ENCODE results near the gene KLF5.
A peak's percentile ranks its signal among the peaks of the same experiment; 100 is the strongest.

Gene KLF5

DNA sequence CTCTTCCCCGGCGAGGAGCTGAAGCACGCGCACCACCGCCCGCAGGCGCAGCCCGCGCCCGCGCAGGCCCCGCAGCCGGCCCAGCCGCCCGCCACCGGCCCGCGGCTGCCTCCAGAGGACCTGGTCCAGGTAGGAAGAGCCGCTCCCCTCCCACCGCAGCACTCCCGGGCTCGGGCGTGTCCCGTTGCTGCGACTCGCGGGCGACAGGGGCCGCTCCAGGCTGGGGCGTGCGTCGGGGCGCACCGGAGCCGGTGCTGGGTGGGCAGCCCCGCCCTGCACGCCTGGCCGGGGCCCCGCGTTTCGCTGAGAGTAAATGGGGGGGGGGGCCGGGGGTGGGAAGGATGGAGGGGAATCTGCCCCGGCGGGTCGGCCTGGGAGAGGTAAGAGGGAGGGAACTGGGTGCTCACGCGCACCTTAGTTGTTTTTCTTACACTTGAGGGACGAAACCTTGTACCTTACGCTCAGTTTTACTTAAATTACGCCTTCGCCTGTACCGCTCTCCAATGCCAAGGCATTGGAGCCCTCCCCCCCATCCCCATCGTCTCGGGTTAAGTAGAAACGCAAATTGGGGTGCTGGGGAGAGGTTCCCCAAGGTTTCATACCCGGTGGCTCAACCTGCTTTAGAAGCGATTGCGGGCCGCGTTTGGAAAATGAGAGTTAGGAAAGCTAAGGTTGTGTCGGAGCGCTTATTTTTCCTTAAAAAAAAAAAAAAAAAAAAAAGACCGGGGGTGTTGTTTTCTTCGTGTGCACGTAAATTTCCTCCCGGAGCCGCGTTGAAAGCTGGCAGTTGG lies 850 bp downstream of the KLF5 start:
- DNase-seq (ENCODE audit: low read depth) = peak; percentile 18

DNA sequence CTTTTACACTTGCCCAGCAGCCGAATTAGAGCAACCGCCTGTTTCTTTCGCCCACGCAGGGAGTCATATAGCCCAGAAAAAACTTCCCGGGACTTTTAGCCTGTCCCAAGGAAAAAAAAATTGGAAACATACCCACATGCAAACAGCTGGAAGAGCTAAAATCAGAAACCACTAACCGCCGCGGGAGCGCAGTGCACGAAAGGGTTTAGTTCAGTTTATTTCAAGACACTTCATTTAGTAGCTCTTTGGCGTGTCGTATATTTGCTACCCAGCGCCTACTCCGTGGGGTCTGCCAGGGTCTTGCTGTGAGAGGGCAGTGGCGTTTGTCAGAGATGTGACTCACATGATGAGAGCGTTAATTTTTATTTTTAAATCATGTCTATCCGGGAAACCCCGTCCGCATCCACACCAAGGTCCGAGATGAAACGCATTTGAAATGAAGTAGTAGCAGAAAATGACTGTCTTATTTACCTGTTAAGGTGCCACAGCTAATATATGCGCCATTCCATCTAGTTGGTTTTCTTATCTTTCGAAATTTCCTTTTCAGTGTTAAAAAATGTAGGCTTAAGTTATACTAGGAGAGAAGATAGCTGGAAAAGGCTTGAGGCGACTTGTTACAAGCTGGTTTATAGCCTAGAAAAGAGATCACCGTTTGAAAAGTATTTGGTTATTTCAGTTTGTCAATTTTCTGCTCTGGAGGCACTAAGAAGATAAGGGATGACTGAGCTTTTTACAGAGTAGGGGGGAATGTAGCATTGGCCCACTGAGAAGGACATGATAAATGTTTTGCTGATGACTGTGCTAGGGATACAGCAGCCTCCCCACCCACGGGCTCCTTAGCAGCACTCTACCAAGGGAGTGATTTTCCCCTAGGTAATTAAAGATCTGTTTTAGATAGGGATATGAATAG lies 1.7 kb downstream of the KLF5 start:
- DNase-seq (ENCODE audit: low read depth) = no peak

DNA sequence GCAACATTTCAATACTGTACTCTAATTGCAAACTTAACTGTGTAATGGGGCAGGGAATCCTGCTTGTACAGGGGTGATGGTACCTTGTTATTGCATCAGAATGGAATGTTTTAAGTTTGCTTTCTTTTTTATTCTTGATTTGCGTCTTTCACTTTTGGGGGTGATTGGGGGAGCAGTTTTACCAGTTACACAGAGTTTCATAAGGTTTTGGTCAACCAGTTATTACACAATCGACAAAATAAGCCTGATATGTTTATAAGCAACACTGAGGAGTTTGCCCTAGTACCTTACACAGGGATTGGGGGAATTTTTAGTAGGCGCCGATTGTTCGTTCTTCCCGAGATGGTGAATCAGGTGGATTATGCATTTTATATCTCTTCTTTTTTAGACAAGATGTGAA lies 2.7 kb downstream of the KLF5 start:
- no peak for DNase-seq (ENCODE audit: low read depth)

DNA sequence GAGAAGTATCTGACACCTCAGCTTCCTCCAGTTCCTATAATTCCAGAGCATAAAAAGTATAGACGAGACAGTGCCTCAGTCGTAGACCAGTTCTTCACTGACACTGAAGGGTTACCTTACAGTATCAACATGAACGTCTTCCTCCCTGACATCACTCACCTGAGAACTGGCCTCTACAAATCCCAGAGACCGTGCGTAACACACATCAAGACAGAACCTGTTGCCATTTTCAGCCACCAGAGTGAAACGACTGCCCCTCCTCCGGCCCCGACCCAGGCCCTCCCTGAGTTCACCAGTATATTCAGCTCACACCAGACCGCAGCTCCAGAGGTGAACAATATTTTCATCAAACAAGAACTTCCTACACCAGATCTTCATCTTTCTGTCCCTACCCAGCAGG lies 3.1 kb downstream of the KLF5 start:
- no peak for DNase-seq (ENCODE audit: low read depth)

DNA sequence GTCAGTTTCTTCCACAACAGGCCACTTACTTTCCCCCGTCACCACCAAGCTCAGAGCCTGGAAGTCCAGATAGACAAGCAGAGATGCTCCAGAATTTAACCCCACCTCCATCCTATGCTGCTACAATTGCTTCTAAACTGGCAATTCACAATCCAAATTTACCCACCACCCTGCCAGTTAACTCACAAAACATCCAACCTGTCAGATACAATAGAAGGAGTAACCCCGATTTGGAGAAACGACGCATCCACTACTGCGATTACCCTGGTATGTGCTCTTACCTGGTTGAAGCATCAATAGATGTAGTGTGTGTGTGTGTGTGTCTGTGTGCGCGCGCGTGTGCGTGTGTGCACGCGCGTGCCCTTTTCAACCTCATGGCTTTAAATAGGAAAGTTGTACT lies 3.7 kb downstream of the KLF5 start:
- no peak for DNase-seq (ENCODE audit: low read depth)

DNA sequence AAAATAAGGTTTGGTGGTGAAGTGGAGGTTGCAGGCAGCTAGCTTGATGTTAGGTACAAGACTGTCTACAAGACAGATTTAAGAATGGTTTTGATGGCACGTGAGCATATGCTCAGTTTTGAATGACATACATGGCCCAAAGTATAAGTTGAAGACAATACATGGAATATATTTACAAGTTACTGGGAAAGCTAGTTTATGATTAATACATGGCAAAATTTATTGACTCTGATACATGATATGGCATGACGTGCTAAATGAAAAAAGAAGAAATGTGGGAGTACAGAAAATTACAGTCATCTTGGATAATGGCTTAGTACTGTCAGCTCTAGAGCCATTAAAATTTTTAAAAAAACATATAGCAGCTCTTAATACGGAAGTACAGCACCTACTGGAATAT lies 4.4 kb downstream of the KLF5 start:
- no peak for DNase-seq (ENCODE audit: low read depth)

DNA sequence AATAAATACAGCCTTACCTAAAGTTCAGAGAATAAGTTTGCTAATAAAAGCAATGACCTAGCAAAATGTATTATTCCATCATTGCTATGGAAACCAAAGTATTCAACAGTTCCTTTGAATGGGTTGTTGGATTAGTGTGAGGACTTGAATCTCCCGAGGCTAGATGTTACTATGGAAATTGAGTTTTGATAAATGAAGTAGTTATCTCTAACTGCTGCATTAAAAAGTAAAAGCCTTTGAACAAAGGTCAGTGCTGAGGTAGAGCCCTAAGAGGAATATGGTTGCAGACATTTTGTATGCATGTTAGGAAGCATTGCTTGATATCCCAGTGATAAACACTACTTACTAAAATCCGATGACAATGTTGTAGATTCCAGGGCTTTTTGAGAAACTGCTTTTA lies 6.2 kb downstream of the KLF5 start:
- DNase-seq (ENCODE audit: low read depth) = no peak

DNA sequence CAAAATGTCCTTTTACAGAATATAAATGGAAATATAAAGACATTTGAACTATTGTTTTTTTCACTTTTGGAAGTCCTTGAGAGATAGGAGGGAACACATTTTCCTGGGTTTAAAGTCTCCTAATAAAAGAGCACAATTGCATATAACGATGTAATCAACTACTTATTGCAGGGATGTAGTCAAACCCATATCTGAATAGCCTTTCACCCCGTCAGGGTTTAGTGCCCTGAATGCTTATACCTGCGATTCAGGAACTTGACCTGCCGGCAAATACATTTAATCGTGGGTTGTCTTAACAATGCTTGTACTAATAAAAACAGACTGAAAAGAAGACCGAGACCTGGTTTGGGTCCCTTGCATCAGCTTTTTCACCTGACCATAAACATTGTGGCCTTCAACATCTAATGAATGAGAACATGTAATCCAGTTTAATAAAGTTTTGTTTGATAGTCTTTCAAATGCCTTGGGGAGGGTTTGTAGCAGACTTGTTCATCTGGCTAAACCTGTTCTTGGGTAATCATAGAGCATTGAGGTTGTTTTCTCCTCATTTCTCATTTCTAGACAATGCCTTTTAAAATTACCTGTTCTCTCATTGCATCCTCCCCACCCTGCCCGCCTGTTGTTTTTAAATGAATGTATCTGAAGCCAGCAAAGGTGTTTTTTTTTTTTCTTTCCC lies 7.0 kb downstream of the KLF5 start:
- no peak for DNase-seq (ENCODE audit: low read depth)

DNA sequence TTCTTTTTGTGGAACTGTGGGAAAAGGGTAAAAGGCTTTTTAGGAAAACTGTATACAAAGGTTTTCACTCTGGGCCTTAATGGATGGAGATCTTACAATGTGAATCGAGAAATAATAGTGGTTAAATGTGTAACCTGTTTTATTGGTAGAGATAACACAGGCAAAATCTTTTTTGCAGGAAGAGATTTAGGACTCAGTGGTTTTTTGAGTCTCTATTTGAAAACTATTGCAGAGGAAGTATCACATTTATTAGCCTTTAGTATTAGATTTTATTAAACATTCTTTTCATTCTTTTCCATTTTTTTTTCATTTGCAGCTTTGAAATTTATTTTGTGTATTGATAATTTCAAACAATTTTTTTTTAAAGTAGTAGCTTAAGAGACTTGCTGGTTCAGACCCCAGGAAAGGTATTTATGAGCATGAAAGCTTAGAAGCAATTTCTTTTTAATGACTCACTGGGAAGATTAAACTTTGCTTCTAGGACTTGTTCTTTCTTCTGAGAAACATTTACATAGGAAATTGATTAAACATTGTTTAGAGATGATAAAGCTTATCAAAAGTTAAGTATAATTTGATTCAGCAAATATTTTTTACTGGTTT lies 10.5 kb downstream of the KLF5 start:
- DNase-seq (ENCODE audit: low read depth) = no peak

DNA sequence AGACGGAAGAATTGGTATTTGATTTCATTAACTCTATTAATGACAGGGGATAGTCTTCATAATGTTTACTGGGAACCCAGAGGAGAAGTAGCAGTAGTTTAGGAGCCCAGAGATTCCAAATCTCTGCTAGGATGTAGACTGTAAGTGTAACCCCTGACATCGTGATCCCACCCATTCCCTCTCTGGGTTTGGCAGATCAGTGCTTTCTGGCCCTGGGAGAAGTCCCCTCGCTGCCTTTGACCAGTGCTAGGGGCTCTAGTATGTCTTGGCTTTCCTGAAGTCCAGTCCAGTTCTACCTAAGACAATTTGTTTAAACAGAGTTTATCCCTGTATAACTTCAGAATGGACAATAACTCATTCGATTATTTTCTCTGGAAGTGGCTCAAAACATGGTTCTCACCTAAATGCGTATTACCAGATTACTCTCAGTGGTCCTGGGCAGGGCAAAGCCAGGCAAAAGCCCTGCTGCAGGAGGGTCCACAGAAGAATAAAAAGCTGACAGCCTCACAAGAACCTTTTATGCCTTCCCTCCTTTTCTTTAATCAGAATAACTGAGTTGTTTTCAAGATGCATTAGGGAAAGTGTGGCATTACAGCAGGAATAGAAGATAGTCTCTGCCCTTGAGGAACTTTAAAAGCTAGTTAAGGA lies 11.8 kb downstream of the KLF5 start:
- DNase-seq (ENCODE audit: low read depth) = no peak

DNA sequence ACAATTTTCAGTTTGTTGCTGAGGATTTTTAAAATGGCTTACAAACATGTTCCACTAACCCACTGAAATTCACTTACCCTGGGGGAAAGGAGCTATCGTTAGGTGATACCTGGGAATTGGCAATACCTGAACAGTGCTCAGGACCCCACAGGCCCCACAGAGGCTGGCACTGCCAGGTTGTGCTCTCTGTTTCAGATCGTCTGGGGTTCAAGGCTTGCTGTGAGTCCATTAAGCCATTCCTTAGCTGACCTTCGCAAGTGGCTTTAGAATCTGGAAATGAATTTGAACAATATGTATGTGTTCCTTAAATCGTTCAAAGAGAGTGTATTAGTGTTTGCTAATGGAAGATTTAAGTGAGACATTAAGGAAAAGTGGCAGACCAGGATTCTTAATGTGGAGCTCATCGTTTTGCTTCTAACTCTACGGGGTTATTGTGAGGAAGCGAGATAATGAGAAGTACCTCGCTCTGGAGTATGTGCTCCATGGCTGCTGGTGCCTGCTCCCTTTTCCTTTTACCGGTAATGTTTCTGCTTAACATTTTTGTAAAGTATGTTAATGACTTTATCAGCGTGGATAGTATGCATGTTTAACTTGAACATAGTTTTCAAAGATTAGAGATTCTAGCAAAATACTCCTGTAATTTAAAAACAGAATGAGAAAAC lies 13.6 kb downstream of the KLF5 start:
- DNase-seq (ENCODE audit: low read depth) = no peak

DNA sequence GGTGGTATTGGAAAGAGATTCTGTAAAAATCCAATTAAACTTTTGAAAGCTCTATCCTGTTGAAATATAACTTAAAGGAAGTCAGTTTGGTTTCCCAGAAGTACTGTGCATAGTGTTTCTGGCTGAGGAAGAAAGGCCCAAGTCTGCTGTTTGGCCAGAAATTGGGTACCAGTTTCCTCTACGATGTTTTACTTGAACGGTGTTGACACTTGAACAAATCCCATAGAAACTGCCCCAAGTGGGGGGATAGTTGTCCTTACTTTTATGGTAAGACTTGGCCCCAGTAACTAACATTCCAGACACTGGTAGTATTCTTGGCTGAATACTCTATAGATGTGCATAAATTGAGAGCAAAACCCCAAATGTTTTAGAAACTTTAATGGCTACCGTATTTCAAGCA lies 14.2 kb downstream of the KLF5 start:
- no peak for DNase-seq (ENCODE audit: low read depth)

DNA sequence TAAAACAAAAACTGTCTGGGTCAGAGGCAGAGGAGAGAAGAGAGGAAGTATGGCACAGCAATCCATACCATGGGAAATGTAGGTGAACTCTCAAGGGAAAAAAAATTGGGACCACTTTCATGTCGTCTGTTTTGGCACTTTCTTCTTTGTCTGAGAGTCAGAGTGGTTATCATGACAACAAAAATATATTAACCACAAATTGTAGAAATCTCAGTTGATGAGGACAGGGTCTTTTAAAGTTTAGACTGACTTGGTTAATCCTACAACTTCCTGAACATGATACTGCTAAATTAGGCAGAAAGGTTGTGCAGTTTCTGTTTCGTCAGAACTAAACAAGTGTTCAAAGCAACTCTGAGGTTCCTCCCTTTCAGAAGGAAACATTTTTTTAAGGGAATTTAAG lies 15.2 kb downstream of the KLF5 start:
- DNase-seq (ENCODE audit: low read depth) = no peak

DNA sequence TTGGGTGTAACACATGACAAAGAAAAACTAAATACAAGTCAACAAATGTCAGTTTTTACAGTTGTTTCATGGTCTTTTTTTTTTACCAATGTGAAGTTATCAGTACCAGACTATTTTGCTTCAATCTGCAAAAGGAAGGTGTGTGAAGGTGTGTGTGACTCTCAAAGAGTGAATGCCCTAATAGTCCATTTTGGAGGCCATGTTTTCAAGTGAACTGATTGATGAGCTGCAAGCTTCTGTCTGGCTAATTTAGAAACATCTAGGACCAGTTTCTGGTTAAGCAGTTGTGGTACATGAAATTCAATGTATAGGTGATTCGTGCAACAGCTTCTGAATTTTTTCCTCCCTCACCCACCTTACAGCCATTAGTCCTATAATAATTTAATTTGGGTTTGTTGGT lies 16.1 kb downstream of the KLF5 start:
- DNase-seq (ENCODE audit: low read depth) = no peak

DNA sequence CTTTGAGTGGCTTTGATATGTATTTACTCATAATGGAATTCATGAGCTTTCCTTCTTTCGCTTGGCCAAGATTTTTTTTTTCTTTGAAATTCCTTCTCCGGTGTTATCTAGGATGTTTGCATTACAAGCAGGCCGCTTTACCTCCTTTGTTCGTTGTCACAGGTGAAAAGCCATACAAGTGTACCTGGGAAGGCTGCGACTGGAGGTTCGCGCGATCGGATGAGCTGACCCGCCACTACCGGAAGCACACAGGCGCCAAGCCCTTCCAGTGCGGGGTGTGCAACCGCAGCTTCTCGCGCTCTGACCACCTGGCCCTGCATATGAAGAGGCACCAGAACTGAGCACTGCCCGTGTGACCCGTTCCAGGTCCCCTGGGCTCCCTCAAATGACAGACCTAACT lies 16.7 kb downstream of the KLF5 start:
- DNase-seq (ENCODE audit: low read depth) = no peak

DNA sequence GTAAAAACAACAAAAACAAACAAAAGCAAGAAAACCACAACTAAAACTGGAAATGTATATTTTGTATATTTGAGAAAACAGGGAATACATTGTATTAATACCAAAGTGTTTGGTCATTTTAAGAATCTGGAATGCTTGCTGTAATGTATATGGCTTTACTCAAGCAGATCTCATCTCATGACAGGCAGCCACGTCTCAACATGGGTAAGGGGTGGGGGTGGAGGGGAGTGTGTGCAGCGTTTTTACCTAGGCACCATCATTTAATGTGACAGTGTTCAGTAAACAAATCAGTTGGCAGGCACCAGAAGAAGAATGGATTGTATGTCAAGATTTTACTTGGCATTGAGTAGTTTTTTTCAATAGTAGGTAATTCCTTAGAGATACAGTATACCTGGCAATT lies 17.1 kb downstream of the KLF5 start:
- no peak for DNase-seq (ENCODE audit: low read depth)

DNA sequence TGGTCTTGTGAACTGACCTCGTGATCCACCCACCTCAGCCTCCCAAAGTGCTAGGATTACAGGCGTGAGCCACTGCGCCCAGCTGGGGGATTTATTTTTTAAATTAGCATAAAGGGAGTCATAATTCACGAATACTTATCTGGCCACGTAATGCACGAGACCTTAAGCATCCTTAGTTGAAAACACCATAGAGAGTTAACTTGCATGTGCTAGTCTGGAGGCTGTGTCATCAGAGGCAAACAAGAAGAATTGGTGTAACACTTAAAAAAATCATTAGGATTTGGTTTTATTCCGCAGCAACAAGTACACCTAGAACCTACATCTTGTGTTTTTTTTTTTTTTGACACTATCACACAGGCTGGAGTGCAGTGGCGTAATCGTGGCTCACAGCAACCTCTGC lies 19.1 kb downstream of the KLF5 start:
- no peak for DNase-seq (ENCODE audit: low read depth)

DNA sequence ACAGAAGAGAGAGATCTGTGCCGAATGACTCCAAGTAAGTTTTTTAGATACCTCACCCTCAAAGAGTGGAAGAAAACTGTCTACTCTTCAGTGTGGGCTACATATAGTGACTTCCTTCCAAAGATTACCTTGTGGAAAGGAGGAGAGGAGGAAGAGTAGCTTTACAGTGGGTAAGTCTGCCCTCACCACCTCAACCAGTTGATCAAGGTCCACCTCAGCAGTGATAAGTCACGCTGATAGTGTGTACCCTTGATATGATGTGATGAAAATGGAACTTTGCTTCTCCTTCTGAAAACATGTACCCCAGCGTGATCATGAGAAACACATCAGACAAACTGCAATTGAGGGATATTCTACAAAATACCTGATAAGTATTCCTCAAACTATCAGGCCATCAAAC lies 20.6 kb downstream of the KLF5 start:
- DNase-seq (ENCODE audit: low read depth) = no peak

DNA sequence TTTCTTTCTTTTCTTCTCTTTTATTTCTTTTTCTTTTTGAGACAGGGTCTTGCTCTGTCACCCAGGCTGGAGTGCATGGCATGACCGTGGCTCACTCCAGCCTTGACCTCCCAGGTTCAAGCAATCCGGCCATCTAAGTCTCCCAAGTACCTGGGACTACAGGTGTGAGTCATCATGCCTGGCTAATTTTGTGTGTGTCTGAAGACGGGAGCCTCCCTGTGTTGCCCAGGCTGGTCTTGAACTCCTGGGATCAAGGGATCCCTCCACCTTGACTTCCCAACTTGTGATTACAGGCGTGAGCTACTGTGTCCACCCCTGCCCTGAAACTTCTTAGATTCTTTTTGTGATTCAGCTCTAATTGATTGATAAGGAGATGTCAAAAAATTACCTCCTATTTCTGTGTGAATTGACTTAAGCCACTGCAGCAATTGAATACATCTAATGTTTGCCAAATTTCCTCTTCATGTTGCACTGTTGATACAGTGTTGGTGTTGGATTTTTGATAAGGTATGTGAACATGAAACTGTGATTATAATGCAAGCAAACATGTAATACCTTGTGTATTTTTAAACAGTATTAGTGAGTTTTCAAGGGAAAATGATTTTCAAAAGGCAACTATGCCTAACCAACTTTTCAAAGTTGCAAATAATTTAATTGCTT lies 22.6 kb downstream of the KLF5 start:
- DNase-seq (ENCODE audit: low read depth) = no peak

DNA sequence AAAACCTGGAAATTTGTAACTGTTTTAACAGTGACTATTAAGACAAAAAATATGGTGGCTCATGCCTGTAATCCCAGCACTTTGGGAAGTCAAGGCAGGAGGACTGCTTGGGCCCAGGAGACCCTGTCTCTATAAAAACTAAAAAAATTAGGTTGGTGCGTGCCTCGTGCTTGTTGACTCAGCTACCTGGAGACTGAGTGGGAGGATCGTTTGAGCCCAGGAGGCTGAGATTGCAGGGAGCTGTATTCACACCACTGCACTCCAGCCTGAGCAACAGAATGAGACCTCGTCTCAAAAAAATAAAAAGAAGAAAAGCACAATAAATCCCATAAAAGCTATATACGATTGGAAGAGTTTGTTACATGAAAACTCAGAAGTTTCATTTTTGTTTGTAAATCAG lies 23.7 kb downstream of the KLF5 start:
- no peak for DNase-seq (ENCODE audit: low read depth)

DNA sequence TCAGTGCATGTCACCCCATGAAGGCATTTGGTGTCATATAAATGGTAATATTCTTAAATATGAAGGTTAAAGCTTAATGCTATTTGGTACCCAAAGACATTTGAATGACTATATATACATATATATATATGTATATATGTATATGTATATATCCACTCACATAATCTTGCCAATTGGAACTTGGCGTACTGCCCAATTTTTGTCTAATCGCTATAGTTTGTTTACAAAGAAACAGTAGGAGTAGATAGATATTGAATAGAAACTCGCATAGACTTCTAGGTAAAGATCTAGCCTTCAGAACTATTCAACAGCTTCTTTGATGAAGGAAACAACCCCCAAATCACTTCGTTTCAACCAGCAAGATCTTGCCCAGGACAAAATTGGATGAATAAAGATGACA lies 24.1 kb downstream of the KLF5 start:
- no peak for DNase-seq (ENCODE audit: low read depth)

Measured in activated T-helper 1 cell treated with Interleukin-2 at 50 U/mL for 16 hours (primary cell).